GM12892 (cell line): ENCODE data around the gene S100B.

ENCODE experiments used
- DNase-seq: peaks from one replicate; pipeline ENCODE4 v3.0.0; 2011; ENCODE audit not compliant: insufficient read length
- FAIRE-seq: peaks from 2 replicates; lab custom pipeline; 2011; peaks lifted over from hg19 to GRCh38; lab: Jason Lieb, UNC
- POLR2A ChIP-seq: IDR thresholded peaks from 2 replicates; pipeline ENCODE4 v1.6.1; 2011; ENCODE audit warnings: low read depth, low read length, control low read depth
- POLR2AphosphoS5 ChIP-seq: IDR thresholded peaks from 2 replicates; pipeline ENCODE4 v1.6.1; 2011; ENCODE audit warnings: low read depth, low read length, control low read depth
- TAF1 ChIP-seq: IDR thresholded peaks from 2 replicates; pipeline ENCODE4 v1.6.1; 2011; ENCODE audit warnings: low read depth, mild to moderate bottlenecking, control low read depth, low read length, borderline replicate concordance

S100B gene

DNA sequence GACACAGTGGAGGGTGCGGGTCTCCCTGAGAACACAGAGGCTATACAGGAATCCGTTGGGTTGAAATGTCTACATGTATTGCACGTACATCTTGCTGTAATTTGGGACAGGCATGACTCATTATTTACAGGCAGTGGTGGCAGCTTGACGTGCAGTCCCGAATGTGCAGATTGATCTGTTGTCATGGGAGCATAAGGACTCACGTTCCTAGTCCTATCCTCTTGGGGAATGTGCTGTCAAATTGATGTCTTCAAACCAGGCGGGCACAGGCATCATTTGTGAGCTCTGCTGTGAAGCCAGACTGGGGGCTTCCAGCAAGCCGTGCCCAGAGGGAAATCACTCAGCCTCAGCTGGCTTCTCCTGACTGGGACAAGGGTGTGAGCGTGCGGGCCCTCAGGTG lies 40.5 kb downstream of the S100B start:
- TF ChIP-seq TAF1 (no peak), POLR2A (no peak), POLR2AphosphoS5 (no peak)
- DNase-seq (no peak), FAIRE-seq (no peak)

GRCh38 chr21:46562964-46563607 lies 41.8 kb downstream of the S100B start:
- no peak for FAIRE-seq
- DNase-seq, result no peak
- TF ChIP-seq TAF1, result no peak
- TF ChIP-seq POLR2A, result no peak
- no peak for TF ChIP-seq POLR2AphosphoS5

DNA sequence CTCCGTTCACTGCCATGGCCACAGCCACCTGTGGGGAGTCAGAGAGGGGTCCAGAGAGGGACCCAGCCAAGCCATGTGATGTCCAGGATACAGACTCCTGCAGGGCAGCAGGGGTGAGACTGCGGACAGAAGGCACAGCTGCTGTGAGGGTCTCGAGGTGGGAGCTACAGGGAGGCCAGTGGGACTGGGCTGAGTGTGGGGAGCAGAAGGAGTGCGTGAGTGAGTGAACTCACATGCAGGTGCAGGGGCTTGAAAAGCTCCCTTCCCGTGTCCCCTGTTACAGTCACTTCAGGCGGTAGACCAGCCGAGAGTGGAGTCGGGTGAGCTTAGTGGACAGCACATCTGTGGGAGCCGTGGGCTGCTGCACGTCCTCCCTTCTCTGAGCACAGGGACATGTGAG lies 42.4 kb downstream of the S100B start:
- FAIRE-seq (no peak), DNase-seq (no peak)
- no peak for TF ChIP-seq POLR2A
- no peak for TF ChIP-seq TAF1
- TF ChIP-seq POLR2AphosphoS5, result no peak

DNA sequence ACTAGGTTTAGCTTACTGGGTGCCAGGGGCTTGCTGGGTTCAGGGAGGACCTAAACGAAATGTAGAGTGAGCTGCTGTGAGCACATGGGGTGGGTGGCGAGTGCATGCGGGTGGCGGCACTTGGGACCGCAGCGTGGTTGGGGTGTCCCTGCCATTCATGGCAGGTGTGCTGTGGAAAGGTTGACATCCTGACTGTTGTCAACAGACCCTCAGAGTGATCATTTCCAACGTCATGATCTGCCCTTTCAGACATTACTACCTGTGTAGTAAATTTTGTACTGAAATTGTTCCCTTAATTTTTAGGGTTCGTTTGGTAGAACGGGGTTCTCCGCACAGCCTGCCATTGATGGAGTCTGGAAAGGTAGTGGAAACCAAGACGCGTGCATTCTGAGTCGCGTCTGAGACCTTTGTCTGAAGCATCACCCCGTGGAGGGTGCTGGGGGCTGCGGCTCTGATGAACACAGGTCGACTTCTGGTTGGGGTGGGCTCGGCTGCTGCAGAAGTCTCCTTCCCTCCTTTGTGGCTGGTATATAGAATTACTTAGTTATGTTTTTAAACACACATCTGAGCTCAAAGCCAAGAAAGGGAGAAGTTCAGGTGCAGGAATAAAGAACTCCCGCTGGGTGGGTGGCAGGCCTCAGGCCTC lies 43.3 kb downstream of the S100B start:
- FAIRE-seq (no peak), DNase-seq (no peak)
- TF ChIP-seq TAF1 (no peak), POLR2AphosphoS5 (no peak), POLR2A (no peak)

GRCh38 chr21:46560568-46561444 lies 44.1 kb downstream of the S100B start:
- TF ChIP-seq POLR2AphosphoS5 (no peak), TAF1 (no peak), POLR2A (no peak)
- DNase-seq, result no peak
- FAIRE-seq, result no peak

- FAIRE-seq (peak; percentile 73), DNase-seq (no peak)
- TF ChIP-seq POLR2AphosphoS5 (no peak), POLR2A (peak; percentile 29; the same call in 1 of the 2 replicates), TAF1 (no peak)
These were observed 45.4 kb downstream of the S100B start for GRCh38 chr21:46559291-46559983.

DNA sequence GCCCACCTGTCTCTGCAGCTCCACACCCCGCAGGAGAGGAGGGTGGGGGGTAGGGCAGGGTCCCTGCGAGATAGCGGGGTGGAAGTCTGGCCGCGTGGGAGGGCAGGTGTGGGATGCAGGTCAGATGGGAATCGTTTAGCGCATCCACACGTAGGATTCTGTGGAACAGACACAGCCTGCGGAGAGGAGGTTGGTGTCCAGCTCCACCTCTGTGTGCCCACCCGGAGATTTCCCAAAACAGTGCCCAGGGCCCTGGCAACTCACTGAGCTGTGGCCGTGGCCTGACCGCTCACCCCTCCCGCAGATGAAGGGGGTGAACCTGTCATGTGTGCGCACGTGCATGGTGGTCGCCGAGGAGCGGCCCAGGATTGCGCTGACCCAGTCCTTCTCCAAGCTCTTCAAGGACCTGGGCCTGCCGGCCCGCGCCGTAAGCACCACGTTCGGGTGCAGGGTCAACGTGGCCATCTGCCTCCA lies 46.9 kb downstream of the S100B start:
- TF ChIP-seq TAF1 (no peak), POLR2AphosphoS5 (no peak), POLR2A (no peak)
- DNase-seq, result no peak
- no peak for FAIRE-seq

GRCh38 chr21:46557469-46557868 lies 47.4 kb downstream of the S100B start:
- no peak for TF ChIP-seq POLR2AphosphoS5
- no peak for TF ChIP-seq TAF1
- no peak for TF ChIP-seq POLR2A
- FAIRE-seq (no peak), DNase-seq (no peak)

- DNase-seq (no peak), FAIRE-seq (no peak)
- no peak for TF ChIP-seq POLR2AphosphoS5
- no peak for TF ChIP-seq POLR2A
- TF ChIP-seq TAF1, result no peak
These were observed 48.1 kb downstream of the S100B start for GRCh38 chr21:46556802-46557201.

DNA sequence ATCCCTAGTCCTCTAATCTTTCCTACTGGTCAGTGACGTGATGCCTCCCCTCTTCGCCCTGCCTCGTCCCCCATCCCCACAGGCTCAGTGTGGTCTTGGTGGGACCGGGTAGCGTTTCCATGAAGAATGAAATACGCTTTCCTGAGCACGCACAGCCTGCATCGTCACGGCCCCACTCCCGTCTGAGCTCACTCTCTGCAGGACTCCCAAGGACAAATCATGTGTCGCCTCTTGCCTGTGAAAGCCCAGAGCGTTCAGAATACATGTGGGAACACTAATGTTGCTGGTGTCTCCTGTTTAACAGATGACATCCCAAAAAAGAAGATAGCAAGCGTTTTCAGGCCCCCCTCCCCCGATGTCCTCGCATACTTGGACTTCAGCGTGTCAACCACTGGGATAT lies 49.2 kb downstream of the S100B start:
- FAIRE-seq (no peak), DNase-seq (no peak)
- no peak for TF ChIP-seq POLR2AphosphoS5

- DNase-seq (no peak), FAIRE-seq (no peak)
- TF ChIP-seq TAF1 (no peak), POLR2A (no peak), POLR2AphosphoS5 (no peak)
These were observed 49.7 kb downstream of the S100B start for GRCh38 chr21:46555225-46555617.
